CMK (cell line): ENCODE data around the gene PTCHD1.

Source experiments
- DNase-seq: peaks from one replicate; pipeline ENCODE4 v3.0.0-alpha.2; 2010; ENCODE audit warnings: low read depth

PTCHD1 gene

GRCh38 chrX:23356189-23356588 lies 21.5 kb downstream of the PTCHD1 start:
- no peak for DNase-seq

- DNase-seq = no peak
Measured at GRCh38 chrX:23364416-23364815, 29.8 kb downstream of the PTCHD1 start.

GRCh38 chrX:23365541-23365940 lies 30.9 kb downstream of the PTCHD1 start:
- DNase-seq = no peak

- DNase-seq = no peak
Measured at GRCh38 chrX:23366914-23367313, 32.3 kb downstream of the PTCHD1 start.

- no peak for DNase-seq
Measured at GRCh38 chrX:23369027-23369426, 34.4 kb downstream of the PTCHD1 start.

GRCh38 chrX:23372220-23372902 lies 37.7 kb downstream of the PTCHD1 start:
- no peak for DNase-seq

- no peak for DNase-seq
Measured at GRCh38 chrX:23373129-23373804, 38.6 kb downstream of the PTCHD1 start.

- DNase-seq = no peak
Measured at GRCh38 chrX:23374291-23374690, 39.6 kb downstream of the PTCHD1 start.

GRCh38 chrX:23376581-23376980 lies 41.9 kb downstream of the PTCHD1 start:
- DNase-seq = no peak

GRCh38 chrX:23380581-23380980 lies 45.9 kb downstream of the PTCHD1 start:
- no peak for DNase-seq

GRCh38 chrX:23381099-23382087 lies 46.7 kb downstream of the PTCHD1 start:
- DNase-seq = no peak

GRCh38 chrX:23382572-23382971 lies 47.9 kb downstream of the PTCHD1 start:
- no peak for DNase-seq

GRCh38 chrX:23383411-23383810 lies 48.8 kb downstream of the PTCHD1 start:
- no peak for DNase-seq

- DNase-seq = no peak
Measured at GRCh38 chrX:23385242-23385641, 50.6 kb downstream of the PTCHD1 start.

- DNase-seq = no peak
Measured at GRCh38 chrX:23386260-23386659, 51.6 kb downstream of the PTCHD1 start.

GRCh38 chrX:23386726-23387125 lies 52.1 kb downstream of the PTCHD1 start:
- DNase-seq = no peak

- no peak for DNase-seq
Measured at GRCh38 chrX:23387550-23388184, 53.0 kb downstream of the PTCHD1 start.

- DNase-seq = no peak
Measured at GRCh38 chrX:23389196-23389792, 54.6 kb downstream of the PTCHD1 start.

- no peak for DNase-seq
Measured at GRCh38 chrX:23390979-23391378, 56.3 kb downstream of the PTCHD1 start.

GRCh38 chrX:23392195-23392594 lies 57.5 kb downstream of the PTCHD1 start:
- no peak for DNase-seq

GRCh38 chrX:23394421-23394820 lies 59.8 kb downstream of the PTCHD1 start:
- DNase-seq = no peak

GRCh38 chrX:23396263-23396662 lies 61.6 kb downstream of the PTCHD1 start:
- DNase-seq = no peak
